ENCODE data around the gene MCRS1.

The MCRS1 gene

GRCh38 chr12:49583366-49584094 lies 15.6 kb upstream of the MCRS1 start:
- in situ Hi-C loops (cut with MboI; ENCODE audit: low sequenced_read_pairs), result no loop called here

- in situ Hi-C loops (cut with MboI; ENCODE audit: low sequenced_read_pairs), result no loop called here
Measured at GRCh38 chr12:49582850-49583249, 14.9 kb upstream of the MCRS1 start.

- in situ Hi-C loops (cut with MboI; ENCODE audit: low sequenced_read_pairs), result no loop called here
Measured at GRCh38 chr12:49582201-49582600, 14.3 kb upstream of the MCRS1 start.

- in situ Hi-C loops (cut with MboI; ENCODE audit: low sequenced_read_pairs), result no loop called here
Measured at GRCh38 chr12:49580572-49581535, 12.9 kb upstream of the MCRS1 start.

GRCh38 chr12:49578471-49579112 lies 10.7 kb upstream of the MCRS1 start:
- in situ Hi-C loops (cut with MboI; ENCODE audit: low sequenced_read_pairs), result no loop called here

GRCh38 chr12:49577589-49578315 lies 9.8 kb upstream of the MCRS1 start:
- in situ Hi-C loops (cut with MboI; ENCODE audit: low sequenced_read_pairs), result no loop called here

- in situ Hi-C loops (cut with MboI; ENCODE audit: low sequenced_read_pairs), result no loop called here
Measured at GRCh38 chr12:49568442-49569162, 660 bp upstream of the MCRS1 start.

- in situ Hi-C loops (cut with MboI; ENCODE audit: low sequenced_read_pairs), result no loop called here
Measured at GRCh38 chr12:49567302-49567610, 686 bp downstream of the MCRS1 start.

GRCh38 chr12:49566361-49566760 lies 1.6 kb downstream of the MCRS1 start:
- in situ Hi-C loops (cut with MboI; ENCODE audit: low sequenced_read_pairs), result no loop called here

- in situ Hi-C loops (cut with MboI; ENCODE audit: low sequenced_read_pairs), result no loop called here
Measured at GRCh38 chr12:49565406-49566265, 2.3 kb downstream of the MCRS1 start.

- in situ Hi-C loops (cut with MboI; ENCODE audit: low sequenced_read_pairs), result no loop called here
Measured at GRCh38 chr12:49564686-49565405, 3.1 kb downstream of the MCRS1 start.

GRCh38 chr12:49563951-49564685 lies 3.8 kb downstream of the MCRS1 start:
- in situ Hi-C loops (cut with MboI; ENCODE audit: low sequenced_read_pairs), result no loop called here

GRCh38 chr12:49562831-49563230 lies 5.1 kb downstream of the MCRS1 start:
- in situ Hi-C loops (cut with MboI; ENCODE audit: low sequenced_read_pairs), result no loop called here

- in situ Hi-C loops (cut with MboI; ENCODE audit: low sequenced_read_pairs), result no loop called here
Measured at GRCh38 chr12:49562233-49562632, 5.7 kb downstream of the MCRS1 start.

GRCh38 chr12:49560695-49561094 lies 7.2 kb downstream of the MCRS1 start:
- in situ Hi-C loops (cut with MboI; ENCODE audit: low sequenced_read_pairs), result no loop called here

- in situ Hi-C loops (cut with MboI; ENCODE audit: low sequenced_read_pairs), result no loop called here
Measured at GRCh38 chr12:49559011-49559675, 8.8 kb downstream of the MCRS1 start.

- in situ Hi-C loops (cut with MboI; ENCODE audit: low sequenced_read_pairs), result no loop called here
Measured at GRCh38 chr12:49558526-49558925, 9.4 kb downstream of the MCRS1 start.

- in situ Hi-C loops (cut with MboI; ENCODE audit: low sequenced_read_pairs), result no loop called here
Measured at GRCh38 chr12:49557917-49558215, 10.1 kb downstream of the MCRS1 start.
